Measurements from ENCODE around the gene LIME1.

The LIME1 gene

DNA sequence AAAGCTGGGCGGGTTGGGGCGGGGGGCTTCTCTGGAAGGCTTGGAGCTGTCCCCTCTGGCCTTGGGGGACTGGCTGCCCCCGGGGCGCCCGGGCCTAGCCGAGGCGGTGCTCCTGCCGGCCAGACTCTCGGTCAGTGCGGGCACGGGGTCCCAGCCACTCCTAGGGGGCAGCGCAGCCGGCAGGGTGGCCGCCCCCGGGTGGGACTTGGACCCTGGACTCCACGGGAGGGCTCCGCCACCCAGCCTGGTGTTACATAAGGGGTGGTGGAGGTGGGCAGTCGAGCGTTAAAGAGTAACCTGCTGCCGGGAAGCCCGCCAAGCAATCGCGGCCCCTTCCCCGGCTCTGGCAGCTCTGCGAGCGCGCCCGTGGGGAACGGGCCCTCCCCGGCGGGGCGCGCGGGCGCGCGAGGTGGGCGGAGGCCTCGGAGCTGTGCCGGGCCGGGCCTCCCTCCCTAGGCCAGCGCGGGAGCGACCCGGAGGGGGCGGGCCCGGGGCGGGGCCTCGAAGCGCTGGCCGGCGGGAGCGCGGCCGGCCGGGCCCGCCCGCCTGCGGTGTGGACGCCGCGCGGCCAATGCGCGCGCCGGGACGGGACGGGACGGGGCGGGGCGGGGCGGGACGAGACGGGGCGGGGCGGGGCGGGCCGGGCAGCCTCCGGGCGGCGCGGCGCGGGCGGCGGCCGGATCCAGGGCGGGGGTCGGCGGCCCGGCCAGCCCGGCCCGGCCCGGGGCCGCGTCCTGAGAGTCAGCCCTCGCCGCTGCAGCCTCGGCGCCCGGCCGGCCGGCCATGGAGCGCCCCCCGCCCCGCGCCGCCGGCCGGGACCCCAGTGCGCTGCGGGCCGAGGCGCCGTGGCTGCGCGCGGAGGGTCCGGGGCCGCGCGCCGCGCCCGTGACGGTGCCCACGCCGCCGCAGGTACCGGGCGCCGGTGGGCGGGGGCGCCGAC lies 2.9 kb downstream of the LIME1 start, which contains the start of gene SLC2A4RG:
TSS of gene SLC2A4RG (plus strand) at position 647 of the 940 bp plus-strand sequence. CDS start at position 784, 137 bp downstream.
- peak; percentile 100 for DNase-seq (ENCODE audit: low spot score)

DNA sequence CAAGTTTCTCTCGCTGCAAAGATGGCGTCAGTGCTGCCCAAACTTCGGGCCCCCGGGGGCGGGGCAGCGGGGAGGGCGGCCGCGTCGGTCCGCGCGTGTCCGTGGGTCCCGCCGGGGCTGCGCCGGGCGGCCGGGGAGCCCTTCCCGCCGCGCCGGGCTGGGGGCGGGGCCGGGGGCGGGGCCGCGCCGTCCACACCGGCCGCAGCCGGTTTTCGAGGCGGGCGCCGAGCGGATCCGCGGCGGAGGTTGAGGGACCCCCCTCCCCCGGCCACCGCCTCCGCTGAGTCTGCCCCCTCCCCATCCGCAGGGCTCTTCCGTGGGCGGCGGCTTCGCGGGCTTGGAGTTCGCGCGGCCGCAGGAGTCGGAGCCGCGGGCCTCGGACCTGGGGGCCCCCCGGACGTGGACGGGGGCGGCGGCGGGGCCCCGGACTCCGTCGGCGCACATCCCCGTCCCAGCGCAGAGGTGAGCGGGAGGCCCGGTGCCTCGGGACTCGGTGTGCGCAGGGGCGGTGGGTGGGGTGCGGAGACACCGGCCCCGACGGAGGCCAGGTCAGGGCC lies 3.7 kb downstream of the LIME1 start:
- DNase-seq (ENCODE audit: low spot score): peak; percentile 87

- peak; percentile 97 for DNase-seq (ENCODE audit: low spot score)
Observed at GRCh38 chr20:63740627-63741353, 4.3 kb downstream of the LIME1 start.

- DNase-seq (ENCODE audit: low spot score): no peak
Observed at GRCh38 chr20:63741354-63741675, 4.9 kb downstream of the LIME1 start.

GRCh38 chr20:63741676-63742380 lies 5.4 kb downstream of the LIME1 start:
- no peak for DNase-seq (ENCODE audit: low spot score)

- no peak for DNase-seq (ENCODE audit: low spot score)
Observed at GRCh38 chr20:63742381-63743024, 6.0 kb downstream of the LIME1 start.

DNA sequence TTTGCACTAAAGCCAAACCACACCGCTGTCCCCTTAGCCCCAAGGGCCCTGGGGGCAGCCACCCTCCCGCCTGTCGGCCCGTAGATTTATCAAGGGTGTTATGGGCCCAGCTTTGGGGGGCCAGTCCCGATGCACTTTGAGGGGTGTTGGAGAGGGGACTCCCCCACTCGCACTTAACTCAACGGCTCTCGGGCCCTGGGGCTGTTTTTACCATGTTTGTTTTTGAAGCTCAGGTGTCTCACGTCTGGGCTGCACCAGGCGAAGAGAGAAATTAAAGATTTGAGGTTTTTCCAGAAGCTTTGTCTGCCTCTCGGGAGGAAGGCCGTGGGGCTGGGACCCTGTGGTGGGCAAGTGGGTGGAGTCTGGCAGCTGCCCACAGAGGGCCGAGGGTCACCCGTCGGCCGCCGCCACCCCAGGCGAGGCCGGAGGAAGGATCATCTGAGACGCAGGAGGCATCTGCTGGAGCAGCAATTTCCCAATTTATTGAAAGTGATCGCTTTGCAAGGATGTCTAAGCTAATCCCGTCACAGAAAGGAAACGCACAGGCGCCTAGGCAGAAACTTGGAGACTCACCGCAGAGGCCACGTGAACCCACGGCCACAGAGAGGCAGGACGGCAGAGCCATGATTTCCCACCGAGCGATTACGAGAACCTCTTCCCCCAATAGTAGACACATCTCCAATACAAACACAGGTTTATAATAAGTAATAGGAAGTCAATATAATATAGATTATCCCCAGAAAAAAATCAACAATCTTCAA lies 6.9 kb downstream of the LIME1 start:
- DNase-seq (ENCODE audit: low spot score): no peak

DNA sequence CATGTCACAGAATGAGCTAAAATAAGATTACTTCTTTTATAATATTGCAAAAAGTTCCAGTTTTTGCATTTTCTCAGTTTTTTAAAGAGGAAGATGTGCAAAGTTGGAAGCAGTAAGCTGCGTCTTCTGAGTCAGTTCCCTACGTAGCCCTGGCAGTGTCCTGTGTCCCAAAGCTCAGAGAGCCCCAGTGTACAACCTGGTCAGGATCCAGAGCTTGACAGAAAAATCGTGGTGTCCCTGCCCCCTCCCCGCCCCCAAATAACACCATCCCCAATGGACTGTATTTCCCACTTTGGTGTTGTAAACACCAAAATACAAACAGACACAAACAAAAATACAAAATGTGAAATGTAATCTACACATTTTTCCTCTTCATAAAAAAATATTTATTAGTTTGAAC lies 7.7 kb downstream of the LIME1 start:
- DNase-seq (ENCODE audit: low spot score): no peak

GRCh38 chr20:63744574-63745423 lies 8.3 kb downstream of the LIME1 start:
- DNase-seq (ENCODE audit: low spot score): no peak

GRCh38 chr20:63745424-63745805 lies 9.0 kb downstream of the LIME1 start:
- DNase-seq (ENCODE audit: low spot score): no peak

DNA sequence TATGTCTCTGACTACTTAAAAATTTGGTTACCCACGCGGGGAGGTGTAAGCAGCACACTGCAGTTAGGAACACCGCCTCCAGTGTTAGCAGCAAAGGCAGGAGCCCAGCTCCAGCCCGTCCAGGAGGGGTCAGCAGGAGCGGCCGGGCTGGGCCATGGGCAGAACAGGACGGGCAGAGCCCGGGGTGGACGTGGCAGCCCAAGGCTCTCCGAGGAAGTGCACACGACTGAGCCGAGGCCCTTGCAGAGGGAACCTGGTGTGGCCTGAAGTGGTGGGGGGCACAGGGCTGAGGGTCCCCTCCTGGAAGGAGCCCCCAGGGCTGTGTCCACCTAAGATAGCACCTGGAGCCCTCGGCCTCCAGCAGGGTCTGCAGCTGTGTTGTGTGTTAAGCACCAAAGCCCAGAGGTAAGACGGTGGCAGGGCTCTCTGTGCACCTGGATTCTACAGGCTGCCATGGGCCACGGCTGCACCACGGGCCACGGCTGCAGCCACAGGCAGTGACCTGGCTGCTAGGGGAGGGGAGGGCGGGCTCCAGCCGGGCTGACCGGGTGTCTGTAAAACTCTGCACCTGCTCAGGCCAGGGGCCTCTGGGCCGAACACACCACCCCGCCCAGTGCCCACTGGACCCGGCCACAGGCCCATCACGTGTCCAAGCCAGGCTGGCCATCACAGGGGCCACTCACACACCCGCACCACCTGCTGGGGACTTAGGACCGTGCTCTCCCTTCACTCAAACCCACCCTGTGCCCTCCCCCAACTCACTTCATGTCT lies 9.7 kb downstream of the LIME1 start:
- DNase-seq (ENCODE audit: low spot score): no peak

GRCh38 chr20:63746751-63747315 lies 10.4 kb downstream of the LIME1 start:
- no peak for DNase-seq (ENCODE audit: low spot score)

DNA sequence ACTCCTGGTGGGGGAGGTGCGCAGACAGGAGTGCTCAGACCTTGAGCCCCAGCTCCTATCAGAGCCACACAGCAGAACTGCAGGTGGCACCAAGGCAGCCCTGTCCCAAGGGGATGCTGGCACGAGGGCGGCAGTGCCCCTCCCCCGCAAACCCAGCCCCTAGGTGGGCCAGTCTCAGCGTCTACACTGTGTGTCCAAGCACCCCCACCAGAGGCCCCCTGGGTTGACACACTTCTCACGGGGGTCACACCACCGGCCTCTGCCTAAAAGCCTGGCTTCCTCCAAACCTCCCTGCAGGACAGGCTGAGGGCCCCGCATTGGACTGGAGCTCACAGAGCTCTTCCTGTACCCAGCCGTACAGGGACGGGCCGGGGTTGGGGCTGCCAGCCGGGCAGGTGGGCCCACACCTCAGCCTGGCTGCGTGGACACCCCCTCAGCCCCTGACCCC lies 11.2 kb downstream of the LIME1 start:
- peak; percentile 14 for DNase-seq (ENCODE audit: low spot score)

- DNase-seq (ENCODE audit: low spot score): peak; percentile 20
Observed at GRCh38 chr20:63748070-63748933, 11.8 kb downstream of the LIME1 start.

- DNase-seq (ENCODE audit: low spot score): no peak
Observed at GRCh38 chr20:63748934-63749270, 12.4 kb downstream of the LIME1 start.

- DNase-seq (ENCODE audit: low spot score): no peak
Observed at GRCh38 chr20:63749597-63750508, 13.4 kb downstream of the LIME1 start.

Measured in AG20443 (cell line).